HG03064 (cell line): ENCODE results near the gene MDM2.
"Not testable (repeated sequence)": the region's sequence is repeated elsewhere in the genome, so short reads cannot be mapped to it uniquely, and the experiment has no call there.

Source experiments
- ATAC-seq: cut with Tn5 transposase; IDR thresholded peaks from one replicate; pipeline ENCODE4 v1.9.1; 2021; ENCODE audit warnings: low read depth; ENCODE audit not compliant: unreplicated experiment

MDM2 gene

GRCh38 chr12:68785358-68785757 lies 22.6 kb upstream of the MDM2 start:
- no peak for ATAC-seq

- no peak for ATAC-seq
These were observed 22.2 kb upstream of the MDM2 start for GRCh38 chr12:68785823-68786222.

- ATAC-seq: no peak
These were observed 21.0 kb upstream of the MDM2 start for GRCh38 chr12:68786929-68787328.

- no peak for ATAC-seq
These were observed 19.3 kb upstream of the MDM2 start for GRCh38 chr12:68788554-68789143.

GRCh38 chr12:68789144-68789878 lies 18.7 kb upstream of the MDM2 start:
- ATAC-seq: no peak

GRCh38 chr12:68790081-68790951 lies 17.7 kb upstream of the MDM2 start:
- ATAC-seq: no peak

GRCh38 chr12:68790952-68791234 lies 17.1 kb upstream of the MDM2 start:
- no peak for ATAC-seq

GRCh38 chr12:68791897-68792481 lies 16.0 kb upstream of the MDM2 start:
- ATAC-seq: no peak

GRCh38 chr12:68792952-68793351 lies 15.0 kb upstream of the MDM2 start:
- ATAC-seq: peak; percentile 83

GRCh38 chr12:68793436-68793835 lies 14.5 kb upstream of the MDM2 start:
- no peak for ATAC-seq

- ATAC-seq: no peak
These were observed 13.9 kb upstream of the MDM2 start for GRCh38 chr12:68793975-68794652.

- ATAC-seq: no peak
These were observed 13.2 kb upstream of the MDM2 start for GRCh38 chr12:68794653-68795251.

GRCh38 chr12:68796399-68796798 lies 11.6 kb upstream of the MDM2 start:
- no peak for ATAC-seq

- no peak for ATAC-seq
These were observed 9.1 kb upstream of the MDM2 start for GRCh38 chr12:68798882-68799234.

GRCh38 chr12:68800294-68800693 lies 7.7 kb upstream of the MDM2 start:
- ATAC-seq: no peak

GRCh38 chr12:68801124-68801523 lies 6.9 kb upstream of the MDM2 start:
- not testable (repeated sequence) for ATAC-seq

GRCh38 chr12:68802372-68802745 lies 5.6 kb upstream of the MDM2 start:
- ATAC-seq: peak; percentile 8

GRCh38 chr12:68802911-68803651 lies 4.9 kb upstream of the MDM2 start:
- ATAC-seq: not testable (repeated sequence)

- ATAC-seq: no peak
These were observed 3.9 kb upstream of the MDM2 start for GRCh38 chr12:68803948-68804656.
